T-cell (primary cell): Measurements from ENCODE around the gene DDX10. TPM values are rescaled to one million over a fixed set of nuclear protein-coding genes. Genes with fewer than 3 reads are reported as not detected.

Experiments used
- ATAC-seq, 4 experiments: fragments of 200-7000 bp in 3 of 4; fragments of 150-1000 bp in 1 of 4; cut with Tn5 transposase; replicated peaks in 1 of 4; 1 replicate in 3 of 4; 2 replicates in 1 of 4; pipeline ENCODE4 v1.10.0; 2021; ENCODE audit warnings: moderate library complexity in 3 of 4, mild to moderate bottlenecking in 2 of 4, moderate number of reproducible peaks in 1 of 4
- CTCF ChIA-PET, 2 donors: fragments of 300-600 bp; sonication (Branson Sonifier 250); formaldehyde crosslinking; loops; one replicate each; lab custom pipeline; 2022; ENCODE audit warnings: antibody characterized with exemption in 2 of 2; lab: Charles Lee
- POLR2A ChIA-PET, 2 donors: fragments of 300-600 bp; sonication (Branson Sonifier 250); formaldehyde crosslinking; loops; one replicate each; lab custom pipeline; 2022; ENCODE audit warnings: antibody characterized with exemption in 2 of 2; lab: Charles Lee
- DNase-seq, 35 experiments: peaks; one replicate each; pipeline versions ENCODE4 v3.0.0 to v3.0.0-alpha.2; 2013 to 2023
- H3K27ac ChIP-seq: one replicate; pipeline ENCODE4 v1.5.1; 2013; ENCODE audit warnings: low read length
- H3K27me3 ChIP-seq, 2 experiments: replicated peaks in 1 of 2; 1 replicate in 1 of 2; 2 replicates in 1 of 2; pipeline versions ENCODE4 v1.6.1 to v1.7.0; 2013; ENCODE audit warnings: low read length in 1 of 2, mixed read lengths in 1 of 2; ENCODE audit not compliant: control insufficient read depth in 2 of 2, insufficient read depth in 2 of 2; ENCODE audit errors: extremely low read depth in 1 of 2
- H3K36me3 ChIP-seq, 2 donors: 1 replicate in 1 of 2; 2 replicates in 1 of 2; pipeline versions ENCODE4 v1.6.1 to v1.7.0; 2013; ENCODE audit warnings: low read length in 1 of 2; ENCODE audit not compliant: control insufficient read depth in 2 of 2, insufficient read depth in 1 of 2; ENCODE audit errors: extremely low read depth in 1 of 2
- H3K4me1 ChIP-seq, 2 experiments: 1 replicate in 1 of 2; 2 replicates in 1 of 2; pipeline versions ENCODE4 v1.6.1 to v1.7.0; 2013; ENCODE audit warnings: low read length in 2 of 2, mixed read lengths in 1 of 2; ENCODE audit not compliant: insufficient read depth in 2 of 2, control insufficient read depth in 1 of 2; ENCODE audit errors: extremely low read depth in 1 of 2
- H3K4me3 ChIP-seq, 2 donors: 1 replicate in 1 of 2; 2 replicates in 1 of 2; pipeline versions ENCODE4 v1.5.1 to v1.7.0; 2013; ENCODE audit warnings: mild to moderate bottlenecking in 2 of 2, low read length in 1 of 2, moderate library complexity in 1 of 2; ENCODE audit not compliant: control insufficient read depth in 1 of 2; ENCODE audit errors: extremely low read depth in 1 of 2
- H3K9me3 ChIP-seq: 2 replicates; pipeline ENCODE4 v1.7.0; 2013
- H3K27ac Mint-ChIP-seq, 2 donors: one replicate each; pipeline ENCODE4 v1.8.0; 2020 to 2021; ENCODE audit warnings: mild to moderate bottlenecking in 2 of 2, mixed read lengths in 2 of 2
- H3K27me3 Mint-ChIP-seq, 2 donors: one replicate each; pipeline ENCODE4 v1.8.0; 2021 to 2022; ENCODE audit warnings: mixed read lengths in 2 of 2
- H3K36me3 Mint-ChIP-seq: one replicate; pipeline ENCODE4 v1.8.0; 2021; ENCODE audit warnings: mixed read lengths
- H3K4me1 Mint-ChIP-seq, 3 donors: one replicate each; pipeline ENCODE4 v1.8.0; 2020 to 2022; ENCODE audit warnings: mixed read lengths in 3 of 3, mild to moderate bottlenecking in 1 of 3
- H3K4me3 Mint-ChIP-seq, 3 donors: one replicate each; pipeline ENCODE4 v1.8.0; 2020 to 2022; ENCODE audit warnings: mild to moderate bottlenecking in 3 of 3, mixed read lengths in 3 of 3, moderate library complexity in 3 of 3
- H3K9me3 Mint-ChIP-seq, 3 donors: one replicate each; pipeline ENCODE4 v1.8.0; 2020 to 2022; ENCODE audit warnings: mixed read lengths in 3 of 3
- WGBS: methylation state at CpG from one replicate; pipeline ENCODE4 v1.1.5; 2013; ENCODE audit warnings: missing lambda C conversion rate; ENCODE audit not compliant: insufficient coverage; 5-methylcytosine and 5-hydroxymethylcytosine counted together
- total RNA-seq, 35 experiments: library from RNA in 6 of 35; stranded (reverse) in 6 of 35; fragments of 120-200 nt in 1 of 35; gene quantifications; one replicate each; pipeline versions ENCODE4 v1.2.1 to v1.2.4 and lab custom pipeline; 2013 to 2026

The DDX10 gene
- total RNA-seq, 5 donors from 2014 or later (not counting 1 experiment from before 2014, with no cell fraction given), result 23.5 to 30.0 (median 27.0) TPM

- peaks cover 0 to 17% of the 10 kb centered on the region in 2 donors for H3K36me3 ChIP-seq
- CTCF ChIA-PET, result interaction anchor here (0.5 to 2.0 kb wide), 2 partner anchors 23 to 172 kb away, joined by 3 to 8 read pairs; no protein-coding TSS in a partner anchor
- H3K27ac Mint-ChIP-seq, result no peak overlapping the region
- 100% methylated on average over 2 of the region's 4 CpGs for WGBS
- H3K4me3 Mint-ChIP-seq, result no peak overlapping the region
- H3K4me1 ChIP-seq, result no peaks in the 10 kb centered on the region
- peaks cover 57% of the 10 kb centered on the region for H3K36me3 Mint-ChIP-seq
- no peaks in the 10 kb centered on the region for H3K9me3 ChIP-seq
- no peak for ATAC-seq
- H3K27ac ChIP-seq, result no peak overlapping the region
- no peaks in the 10 kb centered on the region for H3K9me3 Mint-ChIP-seq
- H3K4me3 ChIP-seq, result no peak overlapping the region
- no peaks in the 10 kb centered on the region for H3K27me3 Mint-ChIP-seq
- H3K27me3 ChIP-seq, result no peaks in the 10 kb centered on the region
- POLR2A ChIA-PET, result interaction anchor here in 1 of 2 donors (0.6 kb wide), 1 partner anchor 1735 kb away, joined by 3 read pairs; no protein-coding TSS in a partner anchor
- DNase-seq, result no peak
- H3K4me1 Mint-ChIP-seq, result no peaks in the 10 kb centered on the region
These were observed 34.2 kb downstream of the DDX10 start for GRCh38 chr11:108698844-108699642.

GRCh38 chr11:108703916-108704315 is 39.0 kb downstream of the DDX10 start:
- CTCF ChIA-PET, result no interaction called here
- no peaks in the 10 kb centered on the region for H3K9me3 ChIP-seq
- Mint-ChIP-seq H3K36me3 (peaks cover 79% of the 10 kb centered on the region), H3K4me1 (no peaks in the 10 kb centered on the region), H3K27me3 (no peaks in the 10 kb centered on the region), H3K27ac (no peak overlapping the region), H3K4me3 (no peak overlapping the region), H3K9me3 (peaks cover 3 to 12% (median 6%) of the 10 kb centered on the region in 3 donors)
- no peaks in the 10 kb centered on the region for H3K4me1 ChIP-seq
- H3K27me3 ChIP-seq, result no peaks in the 10 kb centered on the region
- DNase-seq (no peak), ATAC-seq (no peak)
- peaks cover 0 to 26% of the 10 kb centered on the region in 2 donors for H3K36me3 ChIP-seq
- POLR2A ChIA-PET, result no interaction called here
- H3K4me3 ChIP-seq, result no peak overlapping the region
- no peak overlapping the region for H3K27ac ChIP-seq

- ChIA-PET POLR2A (no interaction called here), CTCF (no interaction called here)
- ATAC-seq (no peak), DNase-seq (no peak)
- Mint-ChIP-seq H3K9me3 (peaks cover 3 to 15% (median 9%) of the 10 kb centered on the region in 3 donors), H3K4me1 (peaks cover 0 to 4% (median 3%) of the 10 kb centered on the region in 3 donors), H3K27me3 (no peaks in the 10 kb centered on the region), H3K4me3 (no peak overlapping the region), H3K27ac (no peak overlapping the region), H3K36me3 (peaks cover 83% of the 10 kb centered on the region)
- H3K27me3 ChIP-seq, result no peaks in the 10 kb centered on the region
- H3K27ac ChIP-seq, result no peak overlapping the region
- WGBS, result no CpG with 5 or more reads among the region's 2 CpGs
- H3K9me3 ChIP-seq, result no peaks in the 10 kb centered on the region
- H3K4me3 ChIP-seq, result no peak overlapping the region
- peaks cover 0 to 29% of the 10 kb centered on the region in 2 donors for H3K36me3 ChIP-seq
- no peaks in the 10 kb centered on the region for H3K4me1 ChIP-seq
These were observed 40.2 kb downstream of the DDX10 start for GRCh38 chr11:108705061-108705460.

- peaks cover 6 to 15% (median 9%) of the 10 kb centered on the region in 3 donors for H3K9me3 Mint-ChIP-seq
- Histone ChIP-seq H3K36me3 (peaks cover 6 to 39% of the 10 kb centered on the region in 2 donors), H3K4me3 (no peak overlapping the region), H3K9me3 (no peaks in the 10 kb centered on the region), H3K27me3 (no peaks in the 10 kb centered on the region), H3K27ac (no peak overlapping the region), H3K4me1 (no peaks in the 10 kb centered on the region)
- no peaks in the 10 kb centered on the region for H3K27me3 Mint-ChIP-seq
- DNase-seq (no peak), ATAC-seq (no peak)
- H3K36me3 Mint-ChIP-seq, result peaks cover 94% of the 10 kb centered on the region
- ChIA-PET CTCF (interaction anchor here in 1 of 2 donors (0.6 kb wide), 1 partner anchor 559 kb away, joined by 3 read pairs; no protein-coding TSS in a partner anchor), POLR2A (no interaction called here)
- no peak overlapping the region for H3K27ac Mint-ChIP-seq
- peaks cover 5 to 10% (median 9%) of the 10 kb centered on the region in 3 donors for H3K4me1 Mint-ChIP-seq
- H3K4me3 Mint-ChIP-seq, result no peak overlapping the region
These were observed 43.3 kb downstream of the DDX10 start for GRCh38 chr11:108708173-108708572.

- peaks cover 6 to 38% of the 10 kb centered on the region in 2 donors for H3K36me3 ChIP-seq
- Mint-ChIP-seq H3K27ac (no peak overlapping the region), H3K27me3 (no peaks in the 10 kb centered on the region), H3K4me1 (peaks cover 9 to 14% (median 12%) of the 10 kb centered on the region in 3 donors), H3K4me3 (no peak overlapping the region), H3K9me3 (peaks cover 6 to 15% (median 9%) of the 10 kb centered on the region in 3 donors), H3K36me3 (peaks cover 92% of the 10 kb centered on the region)
- H3K9me3 ChIP-seq, result no peaks in the 10 kb centered on the region
- H3K4me1 ChIP-seq, result no peaks in the 10 kb centered on the region
- H3K27me3 ChIP-seq, result no peaks in the 10 kb centered on the region
- ChIA-PET POLR2A (no interaction called here), CTCF (no interaction called here)
- DNase-seq (no peak), ATAC-seq (no peak)
- H3K27ac ChIP-seq, result no peak overlapping the region
- no peak overlapping the region for H3K4me3 ChIP-seq
These were observed 44.9 kb downstream of the DDX10 start for GRCh38 chr11:108709741-108710140.

- CTCF ChIA-PET, result no interaction called here
- no peaks in the 10 kb centered on the region for H3K27me3 ChIP-seq
- no peaks in the 10 kb centered on the region for H3K9me3 ChIP-seq
- Mint-ChIP-seq H3K9me3 (peaks cover 3 to 7% (median 6%) of the 10 kb centered on the region in 3 donors), H3K27me3 (no peaks in the 10 kb centered on the region), H3K36me3 (peaks cover 79% of the 10 kb centered on the region), H3K4me3 (no peak overlapping the region), H3K4me1 (peaks cover 9 to 14% (median 12%) of the 10 kb centered on the region in 3 donors), H3K27ac (no peak overlapping the region)
- ATAC-seq, result no peak
- H3K4me1 ChIP-seq, result no peaks in the 10 kb centered on the region
- H3K4me3 ChIP-seq, result no peak overlapping the region
- H3K36me3 ChIP-seq, result peaks cover 6 to 36% of the 10 kb centered on the region in 2 donors
- POLR2A ChIA-PET, result no interaction called here
- WGBS, result 90% methylated on average over 2 of the region's 4 CpGs
- no peak for DNase-seq
- H3K27ac ChIP-seq, result no peak overlapping the region
These were observed 48.4 kb downstream of the DDX10 start for GRCh38 chr11:108713076-108713790.
